Coronary artery (tissue), 2 donors: ENCODE measurements around the gene NAA16.
"Not testable (repeated sequence)": the region's sequence is repeated elsewhere in the genome, so short reads cannot be mapped to it uniquely, and the experiment has no call there.

Experiments used
- DNase-seq: peaks from one replicate; pipeline ENCODE4 v3.0.0-alpha.2; 2017; ENCODE audit warnings: low spot score
- H3K27ac ChIP-seq, 2 donors: fragments of 200-600 bp; sonication (generic); one replicate each; pipeline ENCODE4 v1.5.1; 2016 to 2019
- H3K4me3 ChIP-seq: fragments of 200-600 bp; sonication (generic); 2 replicates; pipeline ENCODE4 v1.5.1; 2016; ENCODE audit warnings: mild to moderate bottlenecking, moderate library complexity
- TF ChIP-seq, protein P1 (sequence below): fragments of 200-600 bp; sonication (generic); IDR thresholded peaks from one replicate; pipeline ENCODE4 v1.5.1; 2019; ENCODE audit warnings: antibody characterized with exemption

The NAA16 gene

DNA sequence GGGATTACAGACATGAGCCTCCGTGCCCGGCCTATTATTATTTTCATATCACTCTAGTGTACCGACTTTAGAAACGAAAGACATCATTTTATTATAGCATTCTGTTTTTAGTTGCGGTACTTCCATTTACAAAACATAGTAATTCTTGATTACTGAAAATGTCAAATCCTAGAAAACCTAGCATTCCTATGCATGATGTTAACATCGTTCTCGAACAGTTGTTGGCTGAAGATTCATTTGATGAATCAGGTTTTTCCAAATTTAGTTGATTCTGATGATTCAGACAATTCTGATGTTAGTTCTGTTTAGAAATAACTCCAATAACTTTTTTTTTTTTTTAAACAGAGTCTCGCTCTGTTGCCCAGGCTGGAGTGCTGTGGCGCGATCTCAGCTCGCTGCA is 36.2 kb upstream of the NAA16 start:
- DNase-seq: no peak
- TF ChIP-seq, protein P1, sequence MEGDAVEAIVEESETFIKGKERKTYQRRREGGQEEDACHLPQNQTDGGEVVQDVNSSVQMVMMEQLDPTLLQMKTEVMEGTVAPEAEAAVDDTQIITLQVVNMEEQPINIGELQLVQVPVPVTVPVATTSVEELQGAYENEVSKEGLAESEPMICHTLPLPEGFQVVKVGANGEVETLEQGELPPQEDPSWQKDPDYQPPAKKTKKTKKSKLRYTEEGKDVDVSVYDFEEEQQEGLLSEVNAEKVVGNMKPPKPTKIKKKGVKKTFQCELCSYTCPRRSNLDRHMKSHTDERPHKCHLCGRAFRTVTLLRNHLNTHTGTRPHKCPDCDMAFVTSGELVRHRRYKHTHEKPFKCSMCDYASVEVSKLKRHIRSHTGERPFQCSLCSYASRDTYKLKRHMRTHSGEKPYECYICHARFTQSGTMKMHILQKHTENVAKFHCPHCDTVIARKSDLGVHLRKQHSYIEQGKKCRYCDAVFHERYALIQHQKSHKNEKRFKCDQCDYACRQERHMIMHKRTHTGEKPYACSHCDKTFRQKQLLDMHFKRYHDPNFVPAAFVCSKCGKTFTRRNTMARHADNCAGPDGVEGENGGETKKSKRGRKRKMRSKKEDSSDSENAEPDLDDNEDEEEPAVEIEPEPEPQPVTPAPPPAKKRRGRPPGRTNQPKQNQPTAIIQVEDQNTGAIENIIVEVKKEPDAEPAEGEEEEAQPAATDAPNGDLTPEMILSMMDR: no peak
- no peak overlapping the region for H3K4me3 ChIP-seq
- no peak overlapping the region for H3K27ac ChIP-seq

DNA sequence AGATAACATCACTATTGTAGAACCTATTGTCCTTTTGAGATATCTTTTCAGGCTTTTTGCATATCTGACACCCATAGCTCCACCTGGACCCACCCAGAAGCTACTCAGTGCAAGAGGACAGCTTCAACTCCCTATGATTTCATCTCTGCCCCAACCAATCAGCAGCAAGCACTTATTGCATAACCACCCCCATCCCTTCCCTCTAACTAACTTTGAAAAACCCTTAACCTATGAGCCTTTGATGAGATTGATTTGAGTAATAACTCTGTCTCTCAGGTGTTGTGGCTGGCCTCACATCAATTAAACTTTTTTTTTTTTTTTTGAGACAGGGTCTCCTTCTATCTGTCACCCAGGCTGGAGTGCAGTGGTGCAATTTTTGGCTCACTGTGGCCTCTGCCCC is 34.2 kb upstream of the NAA16 start:
- no peak overlapping the region for H3K4me3 ChIP-seq
- DNase-seq: no peak
- H3K27ac ChIP-seq: no peak overlapping the region
- TF ChIP-seq, protein P1: no peak

DNA sequence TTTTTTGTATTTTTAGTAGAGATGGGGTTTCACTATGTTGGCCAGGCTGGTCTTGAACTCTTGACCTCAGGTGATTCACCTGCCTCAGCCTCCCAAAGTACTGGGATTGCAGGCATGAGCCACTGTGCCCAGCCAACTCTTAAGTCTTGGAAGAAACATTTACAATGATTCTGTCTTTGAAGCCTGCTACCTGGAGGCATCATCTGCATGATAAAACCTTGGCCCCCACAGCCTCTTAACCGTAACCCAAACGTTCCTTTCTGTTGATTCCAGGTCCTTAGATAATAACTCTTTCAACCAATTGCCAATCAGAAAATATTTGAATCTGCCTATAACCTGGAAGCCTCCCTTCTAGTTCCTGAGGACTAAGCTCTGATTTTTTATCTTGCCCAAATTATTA is 31.9 kb upstream of the NAA16 start:
- not testable (repeated sequence) for DNase-seq, H3K4me3 ChIP-seq, H3K27ac ChIP-seq

DNA sequence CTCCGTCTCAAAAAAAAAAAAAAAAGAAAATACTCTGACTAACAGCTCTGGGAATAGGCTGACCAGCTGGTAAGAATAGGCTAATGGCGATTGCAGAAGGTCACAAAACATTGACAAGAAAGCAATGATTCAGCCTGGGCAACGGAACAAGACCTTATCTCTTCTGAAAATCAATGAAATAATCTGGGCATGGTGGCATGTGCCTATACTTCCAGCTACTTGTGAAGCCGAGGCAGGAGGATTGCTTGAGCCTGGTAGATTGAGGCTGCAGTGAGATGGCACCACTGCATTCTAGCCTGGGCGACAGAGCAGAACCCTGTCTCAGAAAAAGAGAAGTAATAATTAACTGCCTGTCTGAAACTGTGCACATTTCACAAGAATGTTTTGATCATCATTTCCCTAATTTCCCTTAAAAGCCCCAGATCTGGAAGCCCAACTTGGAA is 28.9 kb upstream of the NAA16 start:
- TF ChIP-seq, protein P1: no peak
- no peak overlapping the region for H3K27ac ChIP-seq
- H3K4me3 ChIP-seq: no peak overlapping the region
- DNase-seq: no peak

DNA sequence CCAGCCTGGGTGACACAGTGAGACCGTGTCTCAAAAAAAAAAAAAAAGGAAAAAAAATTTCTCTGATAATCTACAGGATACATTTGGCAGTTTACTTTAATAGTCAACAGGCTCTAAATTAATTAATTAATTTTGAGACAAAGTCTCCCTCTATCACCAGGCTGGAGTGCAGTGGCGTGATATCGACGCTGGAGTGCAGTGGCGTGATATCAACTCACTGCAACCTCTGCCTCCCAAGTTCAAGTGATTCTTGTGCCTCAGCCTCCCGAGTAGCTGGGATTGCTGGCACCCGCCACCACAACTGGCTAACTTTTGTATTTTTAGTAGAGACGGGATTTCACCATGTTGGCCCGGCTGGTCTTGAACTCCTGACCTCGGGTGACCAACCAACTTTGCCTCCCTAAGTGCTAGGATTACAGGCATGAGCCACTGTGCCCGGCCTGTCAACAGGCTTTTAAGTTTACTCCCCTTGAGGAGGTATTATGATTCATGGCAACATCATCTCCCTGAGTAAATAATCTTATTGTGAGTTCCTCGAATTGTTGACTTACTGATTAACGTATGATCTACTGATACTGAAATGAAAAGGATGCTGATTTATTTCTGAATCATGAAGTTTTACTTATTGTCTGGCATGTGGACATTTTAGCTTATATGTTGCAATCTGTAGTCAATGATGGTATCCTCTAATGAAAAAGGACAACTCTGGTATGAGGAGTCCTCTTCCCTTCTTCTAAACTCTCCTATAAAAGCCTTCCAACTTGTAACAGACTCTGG is 26.4 kb upstream of the NAA16 start:
- no peak for DNase-seq
- no peak overlapping the region for H3K27ac ChIP-seq
- TF ChIP-seq, protein P1: no peak
- H3K4me3 ChIP-seq: no peak overlapping the region

DNA sequence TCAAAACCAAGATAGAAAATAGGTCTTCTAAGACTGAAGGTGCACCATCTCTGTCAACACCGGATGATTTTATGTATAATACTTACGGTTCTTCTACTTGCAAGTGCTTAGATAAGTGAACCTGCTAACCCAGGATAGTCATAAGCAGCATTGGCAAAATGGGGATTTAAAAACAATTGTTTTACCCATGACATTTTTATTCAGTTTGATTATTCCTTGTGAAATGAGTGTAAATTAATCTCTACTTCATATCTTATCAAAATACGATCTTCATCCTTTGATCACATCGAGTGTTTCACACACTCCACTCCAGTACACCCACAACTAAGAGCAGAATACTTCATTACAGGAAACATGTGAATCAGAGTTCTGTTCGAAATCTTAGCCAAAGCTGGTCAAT is 24.7 kb upstream of the NAA16 start:
- no peak overlapping the region for H3K4me3 ChIP-seq
- H3K27ac ChIP-seq: no peak overlapping the region
- DNase-seq: no peak
- TF ChIP-seq, protein P1: no peak

DNA sequence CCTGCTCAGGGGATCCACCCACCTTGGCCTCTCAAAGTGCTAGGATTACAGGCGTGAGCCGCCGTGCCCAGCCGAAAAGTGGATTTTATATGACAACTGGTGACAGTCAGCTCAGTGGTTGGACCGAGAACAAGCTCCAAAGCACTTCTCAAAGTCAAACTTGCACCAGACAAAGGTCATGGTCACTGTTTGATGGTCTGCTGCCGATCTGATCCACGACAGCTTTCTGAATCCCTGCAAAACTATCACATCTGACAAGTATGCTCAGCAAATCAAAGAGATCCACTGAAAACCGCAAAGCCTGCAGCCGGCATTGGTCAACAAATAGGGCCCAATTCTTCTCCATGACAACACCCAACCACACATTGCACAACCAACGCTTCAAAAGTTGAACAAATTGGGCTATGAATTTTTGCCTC is 21.6 kb upstream of the NAA16 start:
- H3K27ac ChIP-seq: no peak overlapping the region

More for the DNA sequence above, 21.6 kb upstream of the NAA16 start:
- TF ChIP-seq, protein P1: no peak
- no peak overlapping the region for H3K4me3 ChIP-seq
- no peak for DNase-seq
